Measurements from ENCODE around the gene MXRA5.

DNA sequence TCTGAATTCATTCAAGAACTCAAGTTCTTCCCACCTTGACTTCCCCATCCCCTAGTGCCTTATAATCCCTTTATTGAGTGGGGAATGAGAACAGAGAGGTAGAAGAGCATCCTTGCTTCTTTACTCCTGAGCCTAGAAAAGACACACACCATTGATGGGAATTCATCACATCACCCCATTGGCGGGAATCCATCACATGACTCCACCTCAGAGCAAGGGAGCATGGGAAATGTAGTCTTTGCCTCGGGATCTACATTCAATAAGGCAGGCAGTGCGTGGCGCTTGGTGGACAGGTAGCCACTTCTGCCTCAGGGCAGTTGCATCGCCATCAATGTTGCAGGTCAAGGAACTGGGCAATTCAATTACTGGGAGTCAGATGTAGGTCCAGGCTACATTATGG is 50.7 kb downstream of the MXRA5 start:
- TF ChIP-seq, protein P1, sequence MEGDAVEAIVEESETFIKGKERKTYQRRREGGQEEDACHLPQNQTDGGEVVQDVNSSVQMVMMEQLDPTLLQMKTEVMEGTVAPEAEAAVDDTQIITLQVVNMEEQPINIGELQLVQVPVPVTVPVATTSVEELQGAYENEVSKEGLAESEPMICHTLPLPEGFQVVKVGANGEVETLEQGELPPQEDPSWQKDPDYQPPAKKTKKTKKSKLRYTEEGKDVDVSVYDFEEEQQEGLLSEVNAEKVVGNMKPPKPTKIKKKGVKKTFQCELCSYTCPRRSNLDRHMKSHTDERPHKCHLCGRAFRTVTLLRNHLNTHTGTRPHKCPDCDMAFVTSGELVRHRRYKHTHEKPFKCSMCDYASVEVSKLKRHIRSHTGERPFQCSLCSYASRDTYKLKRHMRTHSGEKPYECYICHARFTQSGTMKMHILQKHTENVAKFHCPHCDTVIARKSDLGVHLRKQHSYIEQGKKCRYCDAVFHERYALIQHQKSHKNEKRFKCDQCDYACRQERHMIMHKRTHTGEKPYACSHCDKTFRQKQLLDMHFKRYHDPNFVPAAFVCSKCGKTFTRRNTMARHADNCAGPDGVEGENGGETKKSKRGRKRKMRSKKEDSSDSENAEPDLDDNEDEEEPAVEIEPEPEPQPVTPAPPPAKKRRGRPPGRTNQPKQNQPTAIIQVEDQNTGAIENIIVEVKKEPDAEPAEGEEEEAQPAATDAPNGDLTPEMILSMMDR (IDR thresholded peaks at IDR 0.05) = no peak
- TF ChIP-seq EZH2 (IDR thresholded peaks at IDR 0.05) = no peak

Measured in neural progenitor cell (in vitro differentiated cells).